ENCODE data around the gene CHRDL2.

The CHRDL2 gene

GRCh38 chr11:74682731-74683278 is 48.4 kb downstream of the CHRDL2 start:
- no peaks in the 10 kb centered on the region for H3K36me3 ChIP-seq (ENCODE audit: control insufficient read depth, insufficient read depth, low read length)
- TF ChIP-seq CTCF (IDR thresholded peaks at IDR 0.05; ENCODE audit: insufficient read depth, low read length, poor library complexity, severe bottlenecking) = no peak
- DNase-seq (ENCODE audit: extremely low read depth, insufficient read length) = no peak
- no peak overlapping the region for H3K4me3 ChIP-seq (replicated peaks; ENCODE audit: low read depth, low read length)
- no peaks in the 10 kb centered on the region; the same call in none of the 2 replicates for H3K27me3 ChIP-seq (replicated peaks; ENCODE audit: control insufficient read depth, insufficient read depth, low read length)

- no peak overlapping the region for H3K4me3 ChIP-seq (replicated peaks; ENCODE audit: low read depth, low read length)
- no peak for TF ChIP-seq CTCF (IDR thresholded peaks at IDR 0.05; ENCODE audit: insufficient read depth, low read length, poor library complexity, severe bottlenecking)
- DNase-seq (ENCODE audit: extremely low read depth, insufficient read length) = no peak
- no peaks in the 10 kb centered on the region; the same call in none of the 2 replicates for H3K27me3 ChIP-seq (replicated peaks; ENCODE audit: control insufficient read depth, insufficient read depth, low read length)
- H3K36me3 ChIP-seq (ENCODE audit: control insufficient read depth, insufficient read depth, low read length) = no peaks in the 10 kb centered on the region
These were observed 49.3 kb downstream of the CHRDL2 start for GRCh38 chr11:74681686-74682651.

- Histone ChIP-seq H3K27me3 (replicated peaks; ENCODE audit: control insufficient read depth, insufficient read depth, low read length) (no peaks in the 10 kb centered on the region; the same call in none of the 2 replicates), H3K4me3 (replicated peaks; ENCODE audit: low read depth, low read length) (no peak overlapping the region), H3K36me3 (ENCODE audit: control insufficient read depth, insufficient read depth, low read length) (no peaks in the 10 kb centered on the region)
- no peak for TF ChIP-seq CTCF (IDR thresholded peaks at IDR 0.05; ENCODE audit: insufficient read depth, low read length, poor library complexity, severe bottlenecking)
- no peak for DNase-seq (ENCODE audit: extremely low read depth, insufficient read length)
These were observed 50.3 kb downstream of the CHRDL2 start for GRCh38 chr11:74680703-74681531.

GRCh38 chr11:74680035-74680671 is 51.1 kb downstream of the CHRDL2 start:
- H3K36me3 ChIP-seq (ENCODE audit: control insufficient read depth, insufficient read depth, low read length) = no peaks in the 10 kb centered on the region
- no peak overlapping the region for H3K4me3 ChIP-seq (replicated peaks; ENCODE audit: low read depth, low read length)
- H3K27me3 ChIP-seq (replicated peaks; ENCODE audit: control insufficient read depth, insufficient read depth, low read length) = no peaks in the 10 kb centered on the region; the same call in 1 of the 2 replicates
- TF ChIP-seq CTCF (IDR thresholded peaks at IDR 0.05; ENCODE audit: insufficient read depth, low read length, poor library complexity, severe bottlenecking) = no peak
- DNase-seq (ENCODE audit: extremely low read depth, insufficient read length) = no peak

GRCh38 chr11:74679513-74679865 is 51.7 kb downstream of the CHRDL2 start:
- no peak for DNase-seq (ENCODE audit: extremely low read depth, insufficient read length)
- no peak for TF ChIP-seq CTCF (IDR thresholded peaks at IDR 0.05; ENCODE audit: insufficient read depth, low read length, poor library complexity, severe bottlenecking)
- Histone ChIP-seq H3K4me3 (replicated peaks; ENCODE audit: low read depth, low read length) (no peak overlapping the region), H3K27me3 (replicated peaks; ENCODE audit: control insufficient read depth, insufficient read depth, low read length) (no peaks in the 10 kb centered on the region; the same call in 1 of the 2 replicates), H3K36me3 (ENCODE audit: control insufficient read depth, insufficient read depth, low read length) (no peaks in the 10 kb centered on the region)
